ENCODE measurements around the gene APOL6. TPM values are rescaled to one million over a fixed set of nuclear protein-coding genes. Genes with fewer than 3 reads are reported as not detected.

APOL6 gene
- total and polyA plus RNA-seq, 2 of the 4 experiments (the other 2 are of a cell fraction) = 1.2 to 7.2 TPM

- 100% methylated on average over 2 of the region's 2 CpGs; no CpG with 5 or more reads in 1 of the 2 experiments for WGBS, 2 experiments (ENCODE audit: extremely low coverage in 2 of 2, insufficient read length in 1 of 2)
- Histone ChIP-seq H3K4me3 (ENCODE audit: insufficient read depth, low read depth, low read length) (no peak overlapping the region), H4K5ac (ENCODE audit: low read depth, low read length) (no peak overlapping the region), H3K14ac (replicated peaks; ENCODE audit: low read depth, low read length) (no peak overlapping the region), H4K8ac (ENCODE audit: low read depth in 2 of 2, low read length in 2 of 2) (no peak overlapping the region), H3K18ac (ENCODE audit: low read depth, low read length) (no peak overlapping the region), H3K9ac (ENCODE audit: low read depth, low read length) (no peak overlapping the region), H4K91ac (ENCODE audit: insufficient read depth, low read depth, low read length) (no peak overlapping the region), H3K23ac (ENCODE audit: low read depth, low read length) (no peak overlapping the region), H2BK15ac (ENCODE audit: low read depth, low read length) (no peak overlapping the region), H2AFZ (replicated peaks; ENCODE audit: low read length, poor library complexity) (no peak overlapping the region), H2BK120ac (ENCODE audit: low read depth, low read length) (no peak overlapping the region), H3K36me3 (ENCODE audit: control insufficient read depth, insufficient read depth, low read length) (no peaks in the 10 kb centered on the region), H3K9me3 (ENCODE audit: control insufficient read depth, insufficient read depth, low read length) (peaks cover 6% of the 10 kb centered on the region), H3K9me1 (ENCODE audit: insufficient read depth, low read length) (peaks cover 3% of the 10 kb centered on the region; the same call in 1 of the 2 replicates), H2BK5ac (ENCODE audit: low read depth, low read length, poor library complexity, severe bottlenecking) (no peak overlapping the region), H3K4me1 (ENCODE audit: control insufficient read depth, insufficient read depth, low read length) (peaks cover 5% of the 10 kb centered on the region), H3K4me2 (ENCODE audit: low read depth, low read length) (no peak overlapping the region), H3K56ac (ENCODE audit: extremely low read depth, insufficient read depth, low read length) (no peak overlapping the region), H3K79me1 (ENCODE audit: low read depth in 1 of 2, low read length in 2 of 2) (no peaks in the 10 kb centered on the region; a peak in 1 of 4 replicates), H2BK20ac (ENCODE audit: low read depth, low read length) (no peak overlapping the region), H3K27me3 (ENCODE audit: control insufficient read depth, insufficient read depth, low read length) (no peaks in the 10 kb centered on the region), H3K27ac (ENCODE audit: insufficient read depth, low read length) (no peak overlapping the region), H2AK5ac (ENCODE audit: low read depth, low read length) (no peak overlapping the region), H2AK9ac (replicated peaks; ENCODE audit: low read depth, low read length, poor library complexity) (no peak overlapping the region), H4K20me1 (ENCODE audit: insufficient read depth, low read length) (no peaks in the 10 kb centered on the region), H3K4ac (ENCODE audit: low read depth, low read length) (no peak overlapping the region)
- DNase-seq = no peak
- ATAC-seq (ENCODE audit: low read depth) = no peak
- POLR2A ChIA-PET (ENCODE audit: unreplicated experiment) = no interaction called here
- in situ Hi-C loops (cut with MboI; ENCODE audit: low sequenced_read_pairs) (no loop called here), dilution Hi-C loops (cut with HindIII; ENCODE audit: low sequenced_read_pairs, unreplicated experiment) (no loop called here), intact Hi-C loops (cut with micrococcal nuclease) (no loop called here)
- TF ChIP-seq POLR2A (IDR thresholded peaks at IDR 0.05; ENCODE audit: low read depth, low read length) = no peak
- TF ChIP-seq USF2 (IDR thresholded peaks at IDR 0.05; ENCODE audit: low read depth, low read length) = no peak
- no peak for TF ChIP-seq SMC3 (IDR thresholded peaks at IDR 0.05; ENCODE audit: low read depth, low read length)
- no TSS peak for BruUV-seq (replicated peaks)
- CTCF ChIA-PET = no interaction called here
Observed at GRCh38 chr22:35712672-35713071, 64.4 kb downstream of the APOL6 start.
